Measurements from ENCODE around the gene OR4D2.

DNA sequence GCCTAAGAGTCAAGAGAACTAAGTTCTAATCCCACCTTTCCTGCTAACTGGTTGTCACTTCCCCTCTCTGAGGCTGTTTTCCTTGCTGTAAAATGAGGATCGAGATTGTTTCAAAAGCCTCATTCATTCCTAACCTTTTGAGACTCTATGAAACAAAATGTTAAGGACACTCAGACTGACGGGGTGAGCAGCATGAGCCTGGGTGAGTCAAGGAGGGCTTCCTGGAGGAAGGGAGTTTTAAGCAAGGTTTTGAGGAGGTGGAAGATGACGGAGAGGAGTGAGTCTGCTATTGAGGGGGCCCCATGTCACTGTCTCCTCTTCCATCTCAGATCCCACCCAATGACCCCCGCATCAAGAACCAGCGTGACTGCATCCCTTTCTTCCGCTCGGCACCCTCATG, 29.8 kb downstream of the OR4D2 start:
- TF ChIP-seq ZNF324 (tag by site-specific recombination; IDR thresholded peaks at IDR 0.05) (no peak), ZSCAN30 (tag by site-specific recombination; IDR thresholded peaks at IDR 0.05) (no peak)
- TF ChIP-seq, protein P1, sequence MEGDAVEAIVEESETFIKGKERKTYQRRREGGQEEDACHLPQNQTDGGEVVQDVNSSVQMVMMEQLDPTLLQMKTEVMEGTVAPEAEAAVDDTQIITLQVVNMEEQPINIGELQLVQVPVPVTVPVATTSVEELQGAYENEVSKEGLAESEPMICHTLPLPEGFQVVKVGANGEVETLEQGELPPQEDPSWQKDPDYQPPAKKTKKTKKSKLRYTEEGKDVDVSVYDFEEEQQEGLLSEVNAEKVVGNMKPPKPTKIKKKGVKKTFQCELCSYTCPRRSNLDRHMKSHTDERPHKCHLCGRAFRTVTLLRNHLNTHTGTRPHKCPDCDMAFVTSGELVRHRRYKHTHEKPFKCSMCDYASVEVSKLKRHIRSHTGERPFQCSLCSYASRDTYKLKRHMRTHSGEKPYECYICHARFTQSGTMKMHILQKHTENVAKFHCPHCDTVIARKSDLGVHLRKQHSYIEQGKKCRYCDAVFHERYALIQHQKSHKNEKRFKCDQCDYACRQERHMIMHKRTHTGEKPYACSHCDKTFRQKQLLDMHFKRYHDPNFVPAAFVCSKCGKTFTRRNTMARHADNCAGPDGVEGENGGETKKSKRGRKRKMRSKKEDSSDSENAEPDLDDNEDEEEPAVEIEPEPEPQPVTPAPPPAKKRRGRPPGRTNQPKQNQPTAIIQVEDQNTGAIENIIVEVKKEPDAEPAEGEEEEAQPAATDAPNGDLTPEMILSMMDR (tag by site-specific recombination; IDR thresholded peaks at IDR 0.05), result no peak

Data from HEK293 (cell line).